ENCODE data around the gene MAPK8IP3. TPM values are rescaled to one million over a fixed set of nuclear protein-coding genes. Genes with fewer than 3 reads are reported as not detected.
A peak's percentile ranks its signal among the peaks of the same experiment; 100 is the strongest.

Gene MAPK8IP3
- total and polyA plus RNA-seq, 7 donors, result 11.7 to 31.6 (median 22.6) TPM

DNA sequence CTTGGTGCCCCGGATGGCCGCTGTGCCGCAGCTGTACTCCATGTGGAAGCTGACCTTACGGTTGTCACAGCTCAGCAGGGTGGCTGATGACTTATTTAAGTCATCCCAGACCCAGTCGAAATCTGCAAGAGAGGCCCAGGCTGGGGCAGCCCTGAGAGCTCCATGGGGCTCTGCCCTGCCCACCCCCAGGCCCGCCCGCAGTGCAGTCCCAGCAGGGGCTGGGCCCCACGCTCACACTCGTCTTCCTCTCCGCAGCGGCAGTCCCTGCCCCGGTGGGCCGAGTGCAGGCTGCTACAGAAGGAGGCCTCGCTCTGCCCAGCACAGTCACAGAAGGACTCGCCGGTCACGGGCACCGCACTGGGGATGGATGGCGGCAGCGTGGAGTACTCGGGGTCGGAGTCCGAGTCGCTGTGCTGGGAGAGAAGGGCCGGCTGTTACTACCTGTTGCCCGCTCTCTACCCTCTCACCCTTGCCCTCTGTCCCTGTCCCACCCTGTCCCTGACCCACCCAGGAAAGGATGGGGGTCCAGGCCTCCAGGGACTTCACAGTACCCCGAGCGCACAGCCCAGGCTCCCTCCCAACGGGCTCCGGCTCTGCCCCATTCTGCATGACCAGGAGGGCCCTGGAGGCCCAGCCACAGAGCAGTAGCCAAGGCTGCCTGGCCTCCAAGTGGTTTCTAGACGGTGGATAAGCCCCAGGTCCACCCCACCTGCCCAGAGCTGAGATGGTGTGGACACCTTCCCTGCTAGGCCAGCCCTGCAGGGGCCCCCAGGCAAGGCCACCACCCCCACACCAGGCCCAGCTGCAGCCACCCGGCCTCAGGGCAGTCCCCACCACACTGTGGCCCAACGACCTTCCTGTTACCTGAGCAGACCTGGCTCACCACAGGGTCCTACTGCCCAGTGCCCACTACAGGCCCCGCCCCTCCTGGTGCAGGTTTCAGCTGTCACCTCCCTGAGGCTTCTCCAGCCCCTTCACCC is 72.5 kb downstream of the MAPK8IP3 start:
- Histone ChIP-seq H3K9me3 (no peaks in the 10 kb centered on the region), H3K27me3 (ENCODE audit: insufficient read depth in 3 of 3, low read length in 2 of 3) (no peaks in the 10 kb centered on the region), H3K4me3 (no peak overlapping the region), H3K36me3 (ENCODE audit: insufficient read depth in 1 of 2, low read depth in 1 of 2) (peaks cover 0 to 63% of the 10 kb centered on the region in 2 donors), H3K27ac (no peak overlapping the region), H3K4me1 (peaks cover 35% of the 10 kb centered on the region)
- TF ChIP-seq, protein P1, sequence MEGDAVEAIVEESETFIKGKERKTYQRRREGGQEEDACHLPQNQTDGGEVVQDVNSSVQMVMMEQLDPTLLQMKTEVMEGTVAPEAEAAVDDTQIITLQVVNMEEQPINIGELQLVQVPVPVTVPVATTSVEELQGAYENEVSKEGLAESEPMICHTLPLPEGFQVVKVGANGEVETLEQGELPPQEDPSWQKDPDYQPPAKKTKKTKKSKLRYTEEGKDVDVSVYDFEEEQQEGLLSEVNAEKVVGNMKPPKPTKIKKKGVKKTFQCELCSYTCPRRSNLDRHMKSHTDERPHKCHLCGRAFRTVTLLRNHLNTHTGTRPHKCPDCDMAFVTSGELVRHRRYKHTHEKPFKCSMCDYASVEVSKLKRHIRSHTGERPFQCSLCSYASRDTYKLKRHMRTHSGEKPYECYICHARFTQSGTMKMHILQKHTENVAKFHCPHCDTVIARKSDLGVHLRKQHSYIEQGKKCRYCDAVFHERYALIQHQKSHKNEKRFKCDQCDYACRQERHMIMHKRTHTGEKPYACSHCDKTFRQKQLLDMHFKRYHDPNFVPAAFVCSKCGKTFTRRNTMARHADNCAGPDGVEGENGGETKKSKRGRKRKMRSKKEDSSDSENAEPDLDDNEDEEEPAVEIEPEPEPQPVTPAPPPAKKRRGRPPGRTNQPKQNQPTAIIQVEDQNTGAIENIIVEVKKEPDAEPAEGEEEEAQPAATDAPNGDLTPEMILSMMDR (IDR thresholded peaks at IDR 0.05), result no peak
- peak; percentile 17 to 53 for DNase-seq
- no peak for ATAC-seq
- 77 to 85% (median 77%) methylated on average over 34 of the region's 34 CpGs for WGBS, 3 donors
- intact Hi-C loops (cut with DNase I), result loop anchor here in 1 of 2 donors (10.0 kb wide), 1 partner anchor 166 kb away; the partner anchor contains the start of gene MSRB1

- WGBS, 3 donors, result 75 to 79% (median 77%) methylated on average over 8 of the region's 8 CpGs
- peaks cover 37% of the 10 kb centered on the region for H3K4me1 ChIP-seq
- peak overlapping the region; percentile 16 for H3K27ac ChIP-seq
Observed at GRCh38 chr16:1779234-1779701, 73.3 kb downstream of the MAPK8IP3 start.

DNA sequence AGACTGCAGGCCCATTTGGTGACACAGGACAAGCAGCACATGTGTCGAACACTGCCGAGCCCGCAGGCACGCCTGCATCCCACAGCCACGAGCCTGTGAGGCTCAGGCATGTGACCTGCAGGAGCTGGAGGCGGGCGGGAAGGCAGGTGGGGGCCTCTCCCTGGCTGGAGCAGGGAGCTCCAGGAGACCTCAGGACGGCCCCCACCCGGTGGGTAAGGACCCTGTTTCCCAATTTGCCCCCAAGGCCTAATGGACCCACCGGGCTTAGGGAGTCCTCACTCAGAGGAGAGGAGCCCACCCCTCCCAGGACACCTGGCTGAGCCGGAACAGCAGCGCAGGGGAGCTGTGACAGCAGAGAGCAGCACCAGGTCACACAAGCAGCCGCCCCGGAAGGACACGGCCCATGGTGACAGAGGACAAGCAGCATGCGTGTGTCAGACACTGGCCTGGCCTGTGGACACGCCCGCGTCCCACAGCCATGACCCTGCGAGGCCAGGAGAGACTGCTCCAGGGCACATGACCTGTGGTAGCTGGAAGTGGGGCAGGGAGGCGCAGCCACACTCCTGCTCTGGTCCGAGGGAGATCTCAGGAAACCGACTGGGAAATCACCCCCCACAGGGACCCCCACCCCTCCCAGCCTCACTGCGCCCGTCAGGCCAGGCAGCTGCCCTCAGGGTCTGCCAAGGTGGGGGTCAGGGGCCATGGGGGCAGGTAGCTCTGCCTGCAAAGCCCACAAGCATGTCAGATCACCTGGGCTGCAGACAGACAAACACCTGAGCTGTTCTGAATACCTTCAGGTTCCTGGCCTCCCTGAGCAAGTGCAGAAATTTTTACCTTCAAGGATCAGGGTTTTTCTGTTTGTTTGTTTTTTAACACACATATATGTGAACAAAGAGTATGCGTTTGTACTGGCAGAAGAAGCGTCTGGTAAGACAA is 74.0 kb downstream of the MAPK8IP3 start:
- TF ChIP-seq, protein P1 (IDR thresholded peaks at IDR 0.05), result no peak
- H3K27me3 ChIP-seq (ENCODE audit: insufficient read depth in 3 of 3, low read length in 2 of 3), result no peaks in the 10 kb centered on the region
- ATAC-seq, result no peak
- DNase-seq, result peak; percentile 42 to 63
- peak overlapping the region; percentile 92 for H3K27ac ChIP-seq
- no peak overlapping the region for H3K4me3 ChIP-seq
- no peaks in the 10 kb centered on the region for H3K9me3 ChIP-seq
- WGBS, 3 donors, result 68 to 82% (median 70%) methylated on average over 26 to 27 of the region's 27 CpGs
- H3K36me3 ChIP-seq (ENCODE audit: insufficient read depth in 1 of 2, low read depth in 1 of 2), result peaks cover 0 to 60% of the 10 kb centered on the region in 2 donors
- H3K4me1 ChIP-seq, result peaks cover 30% of the 10 kb centered on the region
- intact Hi-C loops (cut with DNase I), result loop anchor here in 1 of 2 donors (10.0 kb wide), 1 partner anchor 165 kb away; the partner anchor contains the start of gene MSRB1

More at GRCh38 chr16:1779234-1779701, 73.3 kb downstream of the MAPK8IP3 start:
- intact Hi-C loops (cut with DNase I), result loop anchor here in 1 of 2 donors (10.0 kb wide), 1 partner anchor 166 kb away; the partner anchor contains the start of gene MSRB1
- H3K4me3 ChIP-seq, result no peak overlapping the region
- peak; percentile 15 to 52 for DNase-seq
- H3K9me3 ChIP-seq, result no peaks in the 10 kb centered on the region
- TF ChIP-seq, protein P1 (IDR thresholded peaks at IDR 0.05), result no peak
- no peaks in the 10 kb centered on the region for H3K27me3 ChIP-seq (ENCODE audit: insufficient read depth in 3 of 3, low read length in 2 of 3)
- ATAC-seq, result no peak
- peaks cover 0 to 63% of the 10 kb centered on the region in 2 donors for H3K36me3 ChIP-seq (ENCODE audit: insufficient read depth in 1 of 2, low read depth in 1 of 2)

DNA sequence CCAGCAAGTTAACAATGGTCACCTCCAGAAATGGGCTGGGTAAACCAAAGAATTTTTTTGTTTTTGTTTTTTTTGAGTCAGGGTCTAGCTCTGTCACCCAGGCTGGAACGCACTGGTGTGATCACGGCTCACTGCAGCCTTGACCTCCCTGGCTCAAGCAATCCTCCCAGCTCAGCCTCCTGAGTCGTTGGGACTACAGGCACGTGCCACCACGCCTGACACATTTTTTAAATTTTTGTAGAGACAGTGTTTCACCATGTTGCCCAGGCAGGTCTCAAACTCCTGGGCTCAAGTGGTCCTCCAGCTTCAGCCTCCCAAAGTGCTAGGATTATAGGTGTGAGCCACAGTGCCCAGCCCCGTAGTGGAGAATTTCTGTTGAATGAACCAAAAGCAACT is 74.7 kb downstream of the MAPK8IP3 start:
- peak overlapping the region; percentile 86 for H3K4me3 ChIP-seq
- 57 to 79% (median 66%) methylated on average over 6 of the region's 6 CpGs for WGBS, 3 donors
- H3K27ac ChIP-seq, result peak overlapping the region; percentile 92
- no peaks in the 10 kb centered on the region for H3K27me3 ChIP-seq (ENCODE audit: insufficient read depth in 3 of 3, low read length in 2 of 3)
- DNase-seq, result peak in 1 of 2 donors; percentile 13
- H3K36me3 ChIP-seq (ENCODE audit: insufficient read depth in 1 of 2, low read depth in 1 of 2), result peaks cover 0 to 54% of the 10 kb centered on the region in 2 donors
- peaks cover 34% of the 10 kb centered on the region for H3K4me1 ChIP-seq
- ATAC-seq, result no peak
- TF ChIP-seq, protein P1 (IDR thresholded peaks at IDR 0.05), result no peak
- intact Hi-C loops (cut with DNase I), result no loop called here
- H3K9me3 ChIP-seq, result no peaks in the 10 kb centered on the region

Measured in psoas muscle (tissue), 8 donors.